Measurements from ENCODE around the gene NOS1AP.
"Not testable (repeated sequence)": the region's sequence is repeated elsewhere in the genome, so short reads cannot be mapped to it uniquely, and the experiment has no call there.

- not testable (repeated sequence) for TF ChIP-seq ETS1 (IDR thresholded peaks at IDR 0.05); CTCF (conservative IDR thresholded peaks at IDR 0.05; ENCODE audit: low read depth in 2 of 2); POLR2AphosphoS5 (IDR thresholded peaks at IDR 0.05; ENCODE audit: low read depth); CREB1 (CRISPR knock-in tag; IDR thresholded peaks at IDR 0.05; ENCODE audit: low read depth); EZH2phosphoT487 (IDR thresholded peaks at IDR 0.05; ENCODE audit: unreplicated experiment); NANOG (IDR thresholded peaks at IDR 0.05; ENCODE audit: borderline replicate concordance); EZH2 (IDR thresholded peaks at IDR 0.05; ENCODE audit: low read depth, unreplicated experiment); ZNF331 (CRISPR knock-in tag; IDR thresholded peaks at IDR 0.05; ENCODE audit: low read depth); REST (IDR thresholded peaks at IDR 0.05; ENCODE audit: unreplicated experiment)
These were observed 282.4 kb downstream of the NOS1AP start for GRCh38 chr1:162351874-162352273.
